C4-2B (cell line): ENCODE measurements around the gene PDGFD.

Source experiments
- H3K27ac ChIP-seq: fragments of 450-650 bp; 2 replicates; pipeline ENCODE4 v1.5.1; 2017
- CTCF ChIP-seq: fragments of 450-650 bp; conservative IDR thresholded peaks from 2 replicates; pipeline ENCODE4 v1.5.1; 2017; ENCODE audit warnings: mild to moderate bottlenecking
- ZFX ChIP-seq: fragments of 450-650 bp; IDR thresholded peaks from 2 replicates; pipeline ENCODE4 v1.6.1; 2017

Gene PDGFD

DNA sequence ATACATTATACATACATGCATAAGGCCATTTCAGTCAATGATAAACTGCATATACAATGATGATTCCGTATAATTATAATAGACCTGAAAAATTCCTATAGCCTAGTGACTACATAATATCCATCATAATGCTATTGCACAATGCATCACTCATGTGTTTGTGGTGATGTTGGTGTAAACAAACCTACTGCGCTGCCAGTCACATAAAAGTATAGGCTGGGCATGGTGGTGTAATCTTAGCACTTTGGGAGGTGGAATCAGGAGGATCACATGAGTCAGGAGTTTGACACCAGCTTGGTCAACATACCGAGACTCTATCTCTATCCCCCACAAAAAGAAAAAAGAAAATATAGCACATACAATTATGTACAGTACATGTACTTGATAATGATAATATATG is 291.2 kb downstream of the PDGFD start:
- TF ChIP-seq CTCF (no peak), ZFX (no peak)
- no peak overlapping the region for H3K27ac ChIP-seq

GRCh38 chr11:103871923-103872551 is 291.9 kb downstream of the PDGFD start:
- no peak overlapping the region for H3K27ac ChIP-seq
- TF ChIP-seq ZFX = no peak
- no peak for TF ChIP-seq CTCF

- TF ChIP-seq CTCF (no peak), ZFX (no peak)
- H3K27ac ChIP-seq = no peak overlapping the region
Measured at GRCh38 chr11:103870821-103871309, 293.1 kb downstream of the PDGFD start.

GRCh38 chr11:103867481-103867880 is 296.5 kb downstream of the PDGFD start:
- no peak overlapping the region for H3K27ac ChIP-seq
- TF ChIP-seq CTCF (no peak), ZFX (no peak)

DNA sequence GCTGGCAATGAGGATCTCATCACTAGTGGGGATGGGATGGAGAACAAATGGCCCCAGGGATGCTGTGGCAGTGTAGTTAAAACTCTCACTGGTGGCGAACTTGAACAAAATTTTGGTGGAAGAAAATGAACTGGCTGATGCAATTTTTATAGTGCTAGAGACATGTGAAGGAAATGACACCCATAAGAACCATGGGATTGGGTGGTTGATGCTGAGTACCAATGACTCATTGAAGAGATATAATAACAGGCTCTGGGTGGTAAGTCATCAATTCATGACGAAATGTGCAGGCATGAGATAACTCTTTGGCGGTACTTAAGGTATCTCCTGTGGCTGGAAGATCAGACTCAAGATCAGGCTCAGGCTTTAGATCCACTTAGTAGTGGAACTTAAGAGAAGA is 300.4 kb downstream of the PDGFD start:
- H3K27ac ChIP-seq = no peak overlapping the region
- TF ChIP-seq ZFX (no peak), CTCF (no peak)

- TF ChIP-seq ZFX (no peak), CTCF (0 out of 2 replicates have a peak, but pooled peaks have one; percentile 3)
Measured at GRCh38 chr11:103862802-103863174, 301.2 kb downstream of the PDGFD start.

DNA sequence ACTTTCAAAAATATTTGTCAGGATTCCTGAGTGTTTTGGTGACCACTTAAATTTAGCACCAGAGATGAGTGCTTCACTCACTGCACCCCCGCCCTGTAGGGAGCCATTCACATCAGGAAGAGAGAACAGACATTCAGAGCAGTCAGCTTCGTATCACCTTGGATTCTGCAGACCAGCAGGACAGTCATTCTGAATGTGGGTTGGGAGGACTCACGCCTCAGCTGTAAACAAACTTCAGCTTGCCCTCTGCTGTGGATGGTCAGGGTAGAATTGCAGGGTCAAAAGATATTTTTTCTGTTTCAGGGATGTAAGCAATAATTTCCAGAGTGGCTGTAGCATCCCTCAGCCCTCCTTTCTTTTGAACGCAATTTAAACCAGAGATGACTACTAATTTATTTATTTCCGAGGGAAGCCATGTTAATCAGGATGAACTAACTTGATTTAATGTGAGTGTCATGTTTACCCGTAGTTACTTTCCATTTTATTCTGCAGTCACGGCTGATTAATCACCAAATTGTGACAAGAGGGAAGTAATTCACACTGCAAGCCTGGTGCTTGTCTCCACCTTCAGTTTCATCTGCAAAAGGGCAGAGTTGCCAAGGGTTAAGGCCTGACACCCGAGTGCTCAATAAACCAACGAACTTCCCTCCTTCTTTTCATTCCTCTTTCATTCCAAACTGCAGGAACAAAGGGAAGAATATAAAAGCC is 301.7 kb downstream of the PDGFD start:
- no peak for TF ChIP-seq CTCF
- no peak for TF ChIP-seq ZFX
- H3K27ac ChIP-seq = no peak overlapping the region

More at GRCh38 chr11:103862802-103863174, 301.2 kb downstream of the PDGFD start:
- H3K27ac ChIP-seq = no peak overlapping the region
